ENCODE data around the gene BCL11A. TPM values are rescaled to one million over a fixed set of nuclear protein-coding genes. Genes with fewer than 3 reads are reported as not detected.
A peak's percentile ranks its signal among the peaks of the same experiment; 100 is the strongest.

The BCL11A gene
- total RNA-seq, 4 donors from 2014 or later = 4.6 to 12.8 (median 9.0) TPM

DNA sequence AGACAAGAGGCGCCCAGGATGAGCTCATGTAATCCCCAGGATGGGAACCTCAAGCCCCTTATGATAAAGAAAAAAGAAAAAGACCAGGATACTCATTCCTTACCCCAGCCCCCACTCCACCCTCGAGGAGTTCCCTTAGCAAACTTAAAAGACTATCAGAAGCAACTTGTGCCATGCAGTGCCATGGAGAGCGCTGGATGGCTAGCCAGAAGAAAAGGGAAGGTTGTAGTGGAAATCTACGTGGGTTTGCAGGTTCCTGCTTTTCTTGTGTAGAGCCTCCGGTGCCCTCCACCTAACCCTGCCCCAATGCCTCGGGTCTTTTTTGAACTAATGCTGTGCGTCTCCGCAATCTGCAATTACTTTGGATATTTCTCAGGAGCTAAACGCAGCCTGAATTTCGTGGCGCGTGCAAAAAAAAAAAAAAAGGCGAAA is 16.2 kb upstream of the BCL11A start:
- H3K9me3 ChIP-seq = no peaks in the 10 kb centered on the region
- 5 to 7% methylated on average over 13 of the region's 13 CpGs for WGBS, 2 donors
- intact Hi-C loops (cut with DNase I) = no loop called here
- H3K36me3 ChIP-seq = no peaks in the 10 kb centered on the region
- no peak for DNase-seq
- H3K27me3 ChIP-seq = peaks cover 4% of the 10 kb centered on the region
- H3K4me3 ChIP-seq (replicated peaks in 1 of 3) = peak overlapping the region in 1 of 3 donors; percentile 16
- TF ChIP-seq, protein P1, sequence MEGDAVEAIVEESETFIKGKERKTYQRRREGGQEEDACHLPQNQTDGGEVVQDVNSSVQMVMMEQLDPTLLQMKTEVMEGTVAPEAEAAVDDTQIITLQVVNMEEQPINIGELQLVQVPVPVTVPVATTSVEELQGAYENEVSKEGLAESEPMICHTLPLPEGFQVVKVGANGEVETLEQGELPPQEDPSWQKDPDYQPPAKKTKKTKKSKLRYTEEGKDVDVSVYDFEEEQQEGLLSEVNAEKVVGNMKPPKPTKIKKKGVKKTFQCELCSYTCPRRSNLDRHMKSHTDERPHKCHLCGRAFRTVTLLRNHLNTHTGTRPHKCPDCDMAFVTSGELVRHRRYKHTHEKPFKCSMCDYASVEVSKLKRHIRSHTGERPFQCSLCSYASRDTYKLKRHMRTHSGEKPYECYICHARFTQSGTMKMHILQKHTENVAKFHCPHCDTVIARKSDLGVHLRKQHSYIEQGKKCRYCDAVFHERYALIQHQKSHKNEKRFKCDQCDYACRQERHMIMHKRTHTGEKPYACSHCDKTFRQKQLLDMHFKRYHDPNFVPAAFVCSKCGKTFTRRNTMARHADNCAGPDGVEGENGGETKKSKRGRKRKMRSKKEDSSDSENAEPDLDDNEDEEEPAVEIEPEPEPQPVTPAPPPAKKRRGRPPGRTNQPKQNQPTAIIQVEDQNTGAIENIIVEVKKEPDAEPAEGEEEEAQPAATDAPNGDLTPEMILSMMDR (IDR thresholded peaks at IDR 0.05) = no peak
- no peak for TF ChIP-seq POLR2A (IDR thresholded peaks at IDR 0.05)
- H3K27ac ChIP-seq = no peak overlapping the region
- peaks cover 0 to 4% of the 10 kb centered on the region in 2 donors for H3K4me1 ChIP-seq

DNA sequence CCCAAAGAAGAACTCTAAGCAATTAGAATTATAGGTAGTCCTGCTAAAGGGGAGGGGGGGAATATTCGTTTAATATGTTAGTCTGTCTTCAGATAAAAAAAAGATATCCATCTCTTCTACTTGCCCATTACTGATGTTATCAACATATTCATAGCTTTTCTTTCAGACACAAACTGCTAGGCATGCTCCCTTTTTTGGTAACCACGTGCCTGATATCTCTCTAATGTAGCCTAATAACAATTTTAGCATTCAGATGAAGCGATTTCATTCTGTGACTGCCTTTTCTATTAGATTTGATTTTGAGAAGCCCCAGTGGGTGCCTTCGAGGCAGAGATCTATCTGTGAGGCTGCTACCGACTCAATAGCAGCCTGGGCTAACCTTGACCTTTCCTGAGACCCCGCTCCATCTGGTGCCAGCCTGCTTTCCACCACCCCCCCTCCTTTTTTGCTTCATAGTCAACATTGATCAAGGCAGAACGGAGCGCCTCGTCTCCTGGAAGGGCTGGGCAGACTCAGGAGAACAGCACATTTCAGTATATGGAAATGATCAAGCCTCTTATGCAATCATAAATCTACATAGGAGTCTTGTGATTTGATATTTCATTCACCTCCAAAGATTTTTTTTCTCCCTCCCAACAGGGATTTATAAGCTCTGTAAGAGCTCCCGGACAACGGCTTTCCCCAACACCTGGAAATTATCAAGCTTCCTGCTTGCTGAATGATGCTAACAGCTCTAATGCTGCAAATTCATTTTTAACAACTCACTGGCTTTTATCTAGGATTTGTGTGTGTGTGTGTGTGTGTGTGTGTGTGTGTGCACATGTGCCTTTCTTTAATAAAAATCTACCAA is 14.7 kb upstream of the BCL11A start:
- peaks cover 4% of the 10 kb centered on the region for H3K27me3 ChIP-seq
- H3K4me1 ChIP-seq = peaks cover 0 to 4% of the 10 kb centered on the region in 2 donors
- DNase-seq = no peak
- H3K36me3 ChIP-seq = no peaks in the 10 kb centered on the region
- TF ChIP-seq POLR2A (IDR thresholded peaks at IDR 0.05) = no peak
- TF ChIP-seq, protein P1 (IDR thresholded peaks at IDR 0.05) = no peak
- no peaks in the 10 kb centered on the region for H3K9me3 ChIP-seq
- 42 to 51% methylated on average over 11 of the region's 11 CpGs for WGBS, 2 donors
- intact Hi-C loops (cut with DNase I) = no loop called here
- H3K4me3 ChIP-seq (replicated peaks in 1 of 3) = no peak overlapping the region
- H3K27ac ChIP-seq = no peak overlapping the region

DNA sequence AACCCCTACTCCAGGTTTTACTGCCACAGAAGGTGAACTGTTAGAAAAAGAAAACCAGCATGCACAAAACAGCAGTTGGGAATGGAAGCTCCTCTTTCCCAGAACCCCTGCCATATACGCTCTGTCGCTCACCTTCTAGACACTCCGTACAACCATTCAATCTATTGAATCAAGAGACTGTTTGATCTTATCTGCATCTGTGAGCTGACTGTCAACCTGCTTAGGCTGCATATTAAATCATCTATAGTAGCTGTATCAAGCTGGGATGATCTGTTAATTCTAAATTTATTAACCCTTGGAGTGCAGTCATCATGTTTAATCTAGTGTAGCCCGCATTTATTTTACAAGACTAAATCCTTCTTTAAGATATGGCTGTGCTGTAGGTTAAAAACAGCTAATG is 13.6 kb upstream of the BCL11A start:
- Histone ChIP-seq H3K9me3 (no peaks in the 10 kb centered on the region), H3K4me3 (replicated peaks in 1 of 3) (no peak overlapping the region), H3K27ac (no peak overlapping the region), H3K4me1 (peaks cover 0 to 4% of the 10 kb centered on the region in 2 donors), H3K36me3 (no peaks in the 10 kb centered on the region), H3K27me3 (peaks cover 4% of the 10 kb centered on the region)
- TF ChIP-seq POLR2A (IDR thresholded peaks at IDR 0.05) = no peak
- TF ChIP-seq, protein P1 (IDR thresholded peaks at IDR 0.05) = no peak
- intact Hi-C loops (cut with DNase I) = no loop called here
- WGBS, 2 donors = 92 to 97% methylated on average over 4 of the region's 4 CpGs
- DNase-seq = no peak

DNA sequence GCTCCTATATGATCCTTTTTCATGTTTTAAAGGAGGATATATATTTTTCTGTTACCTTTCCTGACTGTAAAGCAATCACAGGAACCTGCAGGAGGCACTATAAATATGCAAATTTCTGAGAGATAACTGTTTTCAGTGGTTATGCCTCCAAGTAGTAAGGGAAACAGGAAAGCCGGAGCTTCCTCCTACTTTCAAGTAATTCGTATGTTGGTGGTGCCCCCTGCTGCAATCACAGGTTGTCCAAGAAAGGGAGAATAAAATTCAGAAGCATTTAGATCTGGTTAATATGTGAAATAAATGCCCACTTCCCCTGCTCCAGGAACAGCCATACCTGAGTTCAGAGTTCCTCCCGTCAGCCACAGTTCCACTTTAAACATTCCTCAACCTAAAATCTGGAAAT is 12.0 kb upstream of the BCL11A start:
- no peak overlapping the region for H3K27ac ChIP-seq
- WGBS, 2 donors = 43 to 46% methylated on average over 3 of the region's 3 CpGs
- intact Hi-C loops (cut with DNase I) = no loop called here
- H3K4me1 ChIP-seq = peaks cover 0 to 4% of the 10 kb centered on the region in 2 donors
- DNase-seq = peak in 1 of 2 donors; percentile 32
- H3K36me3 ChIP-seq = no peaks in the 10 kb centered on the region
- TF ChIP-seq, protein P1 (IDR thresholded peaks at IDR 0.05) = peak in 3 of 6 experiments; percentile 7 to 28 (median 19)
- TF ChIP-seq POLR2A (IDR thresholded peaks at IDR 0.05) = no peak
- H3K27me3 ChIP-seq = peaks cover 3% of the 10 kb centered on the region
- no peaks in the 10 kb centered on the region for H3K9me3 ChIP-seq
- H3K4me3 ChIP-seq (replicated peaks in 1 of 3) = no peak overlapping the region
